K562 (cell line): ENCODE data around the gene COL4A2. TPM values are rescaled to one million over a fixed set of nuclear protein-coding genes. Genes with fewer than 3 reads are reported as not detected.

ENCODE experiments used
- AFF4 ChIP-seq: sonication (generic); formaldehyde crosslinking; IDR thresholded peaks from 2 replicates; pipeline ENCODE4 v1.8.0; 2023; ENCODE audit warnings: mild to moderate bottlenecking, missing genetic modification reagents
- ATF3 ChIP-seq, 2 experiments: fragments of 450-650 bp in 1 of 2; sonication (generic) in 1 of 2; formaldehyde crosslinking in 1 of 2; IDR thresholded peaks in 1 of 2; conservative IDR thresholded peaks in 1 of 2; 2 replicates each; pipeline versions ENCODE4 v1.6.1 to v1.8.1; 2016 to 2023; ENCODE audit warnings: mild to moderate bottlenecking in 2 of 2, moderate library complexity in 2 of 2, inconsistent platforms in 1 of 2, missing genetic modification reagents in 1 of 2
- DACH1 ChIP-seq: fragments of 450-650 bp; IDR thresholded peaks from 2 replicates; pipeline ENCODE4 v1.6.1; 2018; ENCODE audit not compliant: partially characterized antibody
- ELK3 ChIP-seq: fragments of 450-650 bp; formaldehyde crosslinking; IDR thresholded peaks from 2 replicates; pipeline ENCODE4 v1.4.0; 2020; ENCODE audit warnings: mild to moderate bottlenecking
- MAX ChIP-seq: sonication (generic); formaldehyde crosslinking; IDR thresholded peaks from 2 replicates; pipeline ENCODE4 v1.9.0; 2022; ENCODE audit warnings: mild to moderate bottlenecking, missing genetic modification reagents
- TCF7 ChIP-seq: sonication (generic); IDR thresholded peaks from 2 replicates; pipeline ENCODE4 v1.6.1; 2016; ENCODE audit warnings: antibody characterized with exemption, borderline replicate concordance
- TEAD4 ChIP-seq, 2 experiments: sonication (generic) in 1 of 2; formaldehyde crosslinking in 1 of 2; IDR thresholded peaks; 2 replicates each; pipeline versions ENCODE4 v1.6.1 to v1.8.0; 2012 to 2022; ENCODE audit warnings: borderline replicate concordance in 1 of 2, inconsistent platforms in 1 of 2, low read length in 1 of 2, mild to moderate bottlenecking in 1 of 2, missing genetic modification reagents in 1 of 2
- TSC22D4 ChIP-seq: fragments of 450-650 bp; IDR thresholded peaks from 2 replicates; pipeline ENCODE4 v1.6.1; 2016; ENCODE audit warnings: missing genetic modification characterization, missing biosample characterization, control low read depth
- ZBTB17 ChIP-seq: fragments of 450-650 bp; formaldehyde crosslinking; IDR thresholded peaks from 2 replicates; pipeline ENCODE4 v1.4.0; 2020; ENCODE audit warnings: mild to moderate bottlenecking
- ZBTB7A ChIP-seq: IDR thresholded peaks from 2 replicates; pipeline ENCODE4 v1.6.1; 2011; ENCODE audit warnings: low read depth, mild to moderate bottlenecking, low read length, moderate library complexity, borderline replicate concordance; ENCODE audit not compliant: control insufficient read depth
- ZNF124 ChIP-seq: sonication (generic); formaldehyde crosslinking; IDR thresholded peaks from 2 replicates; pipeline ENCODE4 v1.8.1; 2022; ENCODE audit warnings: missing genetic modification reagents
- ZNF232 ChIP-seq: sonication (generic); formaldehyde crosslinking; IDR thresholded peaks from 2 replicates; pipeline ENCODE4 v1.8.0; 2022; ENCODE audit warnings: mild to moderate bottlenecking, missing genetic modification reagents
- ZNF609 ChIP-seq: sonication (generic); formaldehyde crosslinking; IDR thresholded peaks from 2 replicates; pipeline ENCODE4 v1.8.1; 2023; ENCODE audit warnings: missing genetic modification reagents, mild to moderate bottlenecking, borderline replicate concordance
- polyA plus RNA-seq, 8 experiments: library from polyadenylated mRNA; depleted of rRNA in 4 of 8; stranded (reverse) in 5 of 8; unstranded in 3 of 8; fragments of >200 nt; fragmentation: Nextera tagmentation in 2 of 8; fragmentation: Illumina TruSeq in 1 of 8; extraction: Ambion mirVana in 2 of 8; extraction: Trizol in 1 of 8; gene quantifications; 2 replicates each; pipeline versions ENCODE4 v1.2.1 to v1.2.3, GENCODE V29; 2011 to 2014; ENCODE audit warnings: inconsistent platforms in 1 of 8, missing spikeins in 1 of 8
- total RNA-seq, 7 experiments: library from RNA; depleted of rRNA in 6 of 7; stranded (reverse); fragments of >200 nt in 6 of 7; fragmentation: Illumina TruSeq in 2 of 7; extraction: Trizol in 2 of 7; gene quantifications; 2 replicates each; pipeline versions ENCODE4 v1.2.1 to v1.2.3, GENCODE V29; 2011 to 2021; ENCODE audit warnings: low replicate concordance in 1 of 7

The COL4A2 gene
- total and polyA plus RNA-seq, 9 of the 15 experiments (the other 6 are each of a cell fraction or from before 2014, with no cell fraction given) = 0.13 to 15.2 (median 8.1) TPM

- TF ChIP-seq TEAD4 (IDR thresholded peaks at IDR 0.05; ENCODE audit: low read length) (peak; percentile 95), TEAD4 (CRISPR knock-in tag; IDR thresholded peaks at IDR 0.05; ENCODE audit: borderline replicate concordance) (no peak), TSC22D4 (no peak), ZNF124 (CRISPR knock-in tag) (no peak), ELK3 (CRISPR knock-in tag) (no peak), ZBTB7A (peak; percentile 58; the same call in 1 of the 2 replicates), ZBTB17 (CRISPR knock-in tag) (no peak), ZNF609 (CRISPR knock-in tag) (no peak), ZNF232 (CRISPR knock-in tag) (no peak), MAX (CRISPR knock-in tag) (peak; percentile 80), TCF7 (no peak), DACH1 (no peak), AFF4 (CRISPR knock-in tag) (no peak), ATF3 (IDR thresholded peaks at IDR 0.05) (peak; percentile 22; the same call in 1 of the 2 replicates), ATF3 (CRISPR knock-in tag; conservative IDR thresholded peaks at IDR 0.05) (no peak)
These were observed 199.9 kb downstream of the COL4A2 start (continued) for GRCh38 chr13:110506859-110507566.
